Measurements from ENCODE around the gene ADAMTSL1. TPM values are rescaled to one million over a fixed set of nuclear protein-coding genes. Genes with fewer than 3 reads are reported as not detected.

The ADAMTSL1 gene
- total RNA-seq, 2 donors from 2014 or later: not detected

DNA sequence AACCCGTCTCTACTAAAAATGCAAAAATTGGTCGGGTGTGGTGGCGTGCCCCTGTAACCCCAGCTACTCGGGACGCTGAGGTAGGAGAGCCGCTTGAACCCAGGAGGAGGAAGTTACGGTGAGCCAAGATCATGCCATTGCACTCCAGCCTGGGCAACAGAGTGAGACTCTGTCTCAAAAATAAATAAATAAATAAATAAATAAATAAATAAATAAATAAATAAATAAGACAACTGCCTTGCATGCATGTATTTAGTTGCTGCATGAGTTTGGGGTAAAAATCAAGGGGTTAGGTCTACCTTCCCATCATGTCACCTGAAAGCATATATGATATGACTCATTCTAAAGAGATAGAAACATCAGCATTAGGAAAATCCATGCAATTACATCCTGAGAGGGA, 254.0 kb downstream of the ADAMTSL1 start:
- Mint-ChIP-seq H3K9me3 (no peaks in the 10 kb centered on the region), H3K4me1 (no peaks in the 10 kb centered on the region), H3K36me3 (ENCODE audit: low read depth) (no peaks in the 10 kb centered on the region), H3K27me3 (peaks cover 8% of the 10 kb centered on the region), H3K27ac (no peak overlapping the region), H3K4me3 (no peak overlapping the region)
- ATAC-seq (replicated peaks): no peak

DNA sequence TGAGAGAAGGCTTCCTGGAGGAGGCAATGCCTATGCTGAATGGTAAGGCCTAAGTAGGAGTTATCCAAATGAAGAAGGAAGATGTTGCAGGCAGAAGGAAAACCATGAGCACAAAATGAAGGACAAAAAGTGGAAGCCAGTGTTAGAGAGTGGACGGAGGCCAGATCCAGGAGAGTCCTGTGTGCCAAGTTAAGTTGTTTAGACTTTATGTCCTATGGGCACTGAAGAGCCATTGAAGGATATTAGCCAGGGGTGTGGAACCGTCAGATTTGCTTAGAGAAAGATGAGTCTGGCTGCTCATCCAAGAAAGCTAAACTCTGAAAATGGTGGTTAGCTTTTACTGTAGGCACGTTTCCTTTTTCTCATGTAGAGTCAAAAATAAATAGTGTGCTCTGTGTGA, 254.7 kb downstream of the ADAMTSL1 start:
- Mint-ChIP-seq H3K27me3 (peaks cover 8% of the 10 kb centered on the region), H3K4me3 (no peak overlapping the region)

DNA sequence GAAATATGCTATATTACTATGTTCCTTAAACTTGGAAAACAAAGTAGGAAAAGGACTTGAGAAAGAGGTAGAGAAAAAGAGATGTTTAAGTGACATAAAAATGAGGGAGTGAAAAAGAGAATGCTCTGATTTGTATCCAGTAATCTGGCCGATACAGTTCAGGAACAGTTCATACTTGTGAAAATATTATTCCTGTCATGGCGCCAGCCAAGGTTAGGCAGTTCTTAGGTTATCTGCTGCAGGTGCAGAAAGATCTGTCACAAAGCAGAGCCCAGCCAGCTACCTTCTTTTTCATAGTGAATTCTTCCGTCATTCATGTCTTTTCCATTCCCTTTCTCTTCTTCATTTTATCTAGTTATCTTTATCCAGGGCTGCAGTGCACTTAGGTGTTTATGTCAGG, 256.3 kb downstream of the ADAMTSL1 start:
- Mint-ChIP-seq H3K4me1 (no peaks in the 10 kb centered on the region), H3K4me3 (no peak overlapping the region), H3K36me3 (ENCODE audit: low read depth) (no peaks in the 10 kb centered on the region), H3K9me3 (no peaks in the 10 kb centered on the region), H3K27me3 (peaks cover 8% of the 10 kb centered on the region), H3K27ac (no peak overlapping the region)
- ATAC-seq (replicated peaks): no peak

More for the DNA sequence above, 254.7 kb downstream of the ADAMTSL1 start:
- Mint-ChIP-seq H3K36me3 (ENCODE audit: low read depth) (no peaks in the 10 kb centered on the region), H3K4me1 (no peaks in the 10 kb centered on the region), H3K27ac (no peak overlapping the region), H3K9me3 (no peaks in the 10 kb centered on the region)
- ATAC-seq (replicated peaks): no peak

DNA sequence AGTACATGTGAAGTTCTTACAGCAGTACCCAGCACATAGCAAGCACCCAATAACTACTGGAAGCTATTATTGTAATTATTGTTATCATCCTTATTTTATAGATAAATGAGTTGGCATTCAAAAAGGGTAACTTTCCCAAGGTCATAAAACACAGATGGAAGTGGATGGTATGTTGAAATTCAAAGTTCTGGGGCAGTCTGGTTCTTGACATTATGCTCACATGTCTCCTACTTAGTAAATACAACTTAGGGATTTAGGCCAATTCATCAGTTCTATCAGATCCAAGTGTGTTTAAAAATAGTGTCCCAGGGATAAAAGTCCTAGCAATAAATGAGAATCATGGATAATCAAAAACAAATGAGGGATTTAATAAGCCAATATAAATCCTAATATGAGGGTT, 265.2 kb downstream of the ADAMTSL1 start:
- no peaks in the 10 kb centered on the region for H3K9me3 Mint-ChIP-seq
- no peak for ATAC-seq (replicated peaks)
- H3K4me1 Mint-ChIP-seq: no peaks in the 10 kb centered on the region
- H3K27ac Mint-ChIP-seq: no peak overlapping the region
- no peaks in the 10 kb centered on the region for H3K36me3 Mint-ChIP-seq (ENCODE audit: low read depth)
- no peak overlapping the region for H3K4me3 Mint-ChIP-seq
- H3K27me3 Mint-ChIP-seq: peaks cover 4% of the 10 kb centered on the region

DNA sequence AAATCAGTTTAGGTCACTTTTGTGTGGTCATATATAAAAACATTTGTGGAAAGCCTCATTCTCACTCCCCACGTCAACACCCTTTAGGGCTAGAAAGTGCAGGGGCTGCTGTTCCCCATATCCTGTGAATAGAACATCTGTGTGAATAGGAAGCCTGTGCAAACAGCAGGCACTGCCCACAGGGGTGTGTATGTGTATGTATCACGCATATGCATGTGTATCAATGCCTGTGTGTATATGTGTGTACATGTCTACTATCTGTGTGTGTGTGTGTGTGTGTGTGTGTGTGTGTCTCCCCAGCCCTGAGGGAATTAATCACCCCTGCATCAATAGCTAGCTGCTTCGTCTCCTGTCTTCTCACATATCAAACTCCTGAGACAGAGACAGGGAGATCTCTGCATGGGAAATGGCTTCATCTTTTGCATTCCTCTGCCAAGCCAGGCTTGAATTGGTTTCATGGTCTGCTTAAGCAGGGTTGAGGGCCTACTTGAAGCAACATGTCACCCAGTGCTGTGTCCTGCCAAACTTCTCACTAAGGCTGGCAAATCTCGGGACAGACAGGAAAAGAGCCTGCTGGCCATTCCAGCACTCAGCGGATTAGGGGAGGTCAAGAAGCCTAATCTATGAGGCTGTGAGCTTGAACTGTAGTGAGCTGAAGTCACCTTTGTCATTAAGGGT, 265.8 kb downstream of the ADAMTSL1 start:
- H3K9me3 Mint-ChIP-seq: no peaks in the 10 kb centered on the region
- H3K4me3 Mint-ChIP-seq: no peak overlapping the region
- no peak overlapping the region for H3K27ac Mint-ChIP-seq
- H3K36me3 Mint-ChIP-seq (ENCODE audit: low read depth): no peaks in the 10 kb centered on the region
- no peaks in the 10 kb centered on the region for H3K4me1 Mint-ChIP-seq
- peaks cover 4% of the 10 kb centered on the region for H3K27me3 Mint-ChIP-seq
- no peak for ATAC-seq (replicated peaks)

DNA sequence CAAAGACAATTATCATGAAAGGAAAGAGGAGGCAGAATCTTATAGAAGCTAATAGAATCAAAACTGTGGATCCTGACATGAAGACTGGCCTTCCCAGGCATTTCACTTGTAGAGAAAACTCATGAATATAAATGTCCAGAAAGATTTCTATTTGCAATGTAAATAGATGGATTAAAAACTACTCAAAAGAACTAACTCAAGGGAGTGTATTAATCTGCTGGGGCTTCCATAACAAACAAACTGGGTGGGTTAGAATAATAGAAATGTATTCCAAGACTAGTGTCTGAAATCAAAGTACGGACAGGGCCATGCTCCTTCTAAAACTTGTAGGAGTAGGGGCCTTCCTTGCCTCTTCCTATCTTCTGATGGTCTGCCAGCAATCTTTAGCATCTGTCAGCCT, 267.4 kb downstream of the ADAMTSL1 start:
- Mint-ChIP-seq H3K9me3 (no peaks in the 10 kb centered on the region), H3K27ac (no peak overlapping the region), H3K27me3 (peaks cover 4% of the 10 kb centered on the region), H3K36me3 (ENCODE audit: low read depth) (no peaks in the 10 kb centered on the region), H3K4me1 (no peaks in the 10 kb centered on the region), H3K4me3 (no peak overlapping the region)
- ATAC-seq (replicated peaks): no peak

DNA sequence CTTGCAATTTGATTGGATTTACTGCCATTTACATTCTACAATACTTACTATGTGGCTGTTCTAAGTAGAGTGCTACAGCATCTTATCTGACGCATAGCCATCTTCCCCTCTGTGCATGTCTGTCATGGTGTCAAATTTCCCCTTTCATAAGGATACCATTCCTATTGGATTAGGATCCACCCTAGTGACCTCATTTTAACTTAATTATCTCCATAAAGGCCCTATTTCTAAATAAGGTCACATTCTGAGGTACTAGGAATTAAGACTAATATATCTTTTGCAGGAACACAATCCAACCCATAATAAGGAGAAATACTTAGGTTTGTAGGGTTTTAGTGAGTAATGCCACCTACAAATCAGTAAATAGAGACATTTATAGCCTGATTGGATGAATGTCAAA, 268.0 kb downstream of the ADAMTSL1 start:
- Mint-ChIP-seq H3K4me1 (no peaks in the 10 kb centered on the region), H3K9me3 (no peaks in the 10 kb centered on the region), H3K27ac (no peak overlapping the region), H3K4me3 (no peak overlapping the region), H3K27me3 (peaks cover 4% of the 10 kb centered on the region), H3K36me3 (ENCODE audit: low read depth) (no peaks in the 10 kb centered on the region)
- no peak for ATAC-seq (replicated peaks)

DNA sequence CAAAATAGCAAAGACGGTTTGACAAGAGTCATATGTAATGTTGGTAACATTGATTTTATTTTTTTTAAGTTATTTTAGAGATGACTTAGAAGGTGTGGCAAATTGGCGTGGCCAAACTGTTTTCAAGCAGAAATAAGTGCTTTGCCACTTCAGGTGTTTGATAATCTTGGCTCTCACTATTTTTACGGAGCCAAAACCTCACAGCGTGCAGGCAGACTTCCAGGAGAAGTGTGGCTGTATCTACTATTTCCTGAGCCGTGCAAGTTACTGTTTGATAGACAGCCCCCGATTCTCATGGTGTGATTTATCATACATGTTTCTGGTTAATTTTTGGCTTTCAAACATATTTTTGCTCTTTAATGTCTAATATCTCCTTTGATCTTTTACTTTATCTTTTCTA, 269.5 kb downstream of the ADAMTSL1 start:
- Mint-ChIP-seq H3K27ac (no peak overlapping the region), H3K9me3 (no peaks in the 10 kb centered on the region), H3K4me1 (no peaks in the 10 kb centered on the region), H3K4me3 (no peak overlapping the region), H3K36me3 (ENCODE audit: low read depth) (no peaks in the 10 kb centered on the region), H3K27me3 (peaks cover 4% of the 10 kb centered on the region)
- ATAC-seq (replicated peaks): no peak

DNA sequence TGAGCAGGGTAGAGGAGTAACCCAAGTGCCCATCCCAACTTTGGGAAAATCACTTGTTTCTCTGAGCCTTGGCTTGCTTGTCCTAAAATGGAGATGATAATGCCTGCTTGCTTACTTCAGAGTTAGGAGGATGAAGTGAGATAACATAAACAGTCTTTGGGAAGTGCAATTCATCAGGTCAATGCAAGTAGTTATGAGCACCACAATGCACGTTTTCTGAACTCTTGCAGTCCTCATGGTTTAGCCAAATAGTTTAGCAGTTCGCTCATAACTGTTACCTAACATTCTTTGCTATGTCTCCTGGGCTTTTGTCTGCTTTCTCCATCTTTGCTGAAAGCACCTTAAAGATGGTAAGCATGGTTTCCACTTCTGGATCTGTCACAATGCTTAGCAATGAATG, 270.0 kb downstream of the ADAMTSL1 start:
- Mint-ChIP-seq H3K27me3 (peaks cover 4% of the 10 kb centered on the region), H3K36me3 (ENCODE audit: low read depth) (no peaks in the 10 kb centered on the region), H3K4me1 (no peaks in the 10 kb centered on the region), H3K9me3 (no peaks in the 10 kb centered on the region), H3K4me3 (no peak overlapping the region), H3K27ac (no peak overlapping the region)
- no peak for ATAC-seq (replicated peaks)

DNA sequence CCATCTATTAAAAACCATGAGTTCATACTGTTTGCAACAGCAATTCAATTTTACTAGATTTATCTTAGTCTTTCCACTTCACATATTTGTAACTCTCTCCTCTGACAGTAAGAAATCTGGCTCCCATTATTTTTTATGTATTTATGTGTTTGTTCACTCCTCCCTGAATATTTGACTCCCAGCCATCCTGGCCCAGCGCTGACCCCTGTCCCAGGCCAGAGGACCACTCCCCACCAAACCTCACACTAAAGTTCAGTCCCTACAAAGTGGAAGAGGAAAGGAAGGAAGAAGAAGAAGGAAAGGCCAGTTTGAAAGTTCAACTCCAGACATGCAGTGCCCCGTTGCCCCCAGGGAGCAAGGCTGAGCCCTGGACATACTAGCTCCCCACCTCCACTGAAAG, 271.8 kb downstream of the ADAMTSL1 start:
- no peak overlapping the region for H3K27ac Mint-ChIP-seq
- H3K4me3 Mint-ChIP-seq: no peak overlapping the region
- ATAC-seq (replicated peaks): no peak
- no peaks in the 10 kb centered on the region for H3K9me3 Mint-ChIP-seq
- peaks cover 4% of the 10 kb centered on the region for H3K27me3 Mint-ChIP-seq
- no peaks in the 10 kb centered on the region for H3K36me3 Mint-ChIP-seq (ENCODE audit: low read depth)
- no peaks in the 10 kb centered on the region for H3K4me1 Mint-ChIP-seq

DNA sequence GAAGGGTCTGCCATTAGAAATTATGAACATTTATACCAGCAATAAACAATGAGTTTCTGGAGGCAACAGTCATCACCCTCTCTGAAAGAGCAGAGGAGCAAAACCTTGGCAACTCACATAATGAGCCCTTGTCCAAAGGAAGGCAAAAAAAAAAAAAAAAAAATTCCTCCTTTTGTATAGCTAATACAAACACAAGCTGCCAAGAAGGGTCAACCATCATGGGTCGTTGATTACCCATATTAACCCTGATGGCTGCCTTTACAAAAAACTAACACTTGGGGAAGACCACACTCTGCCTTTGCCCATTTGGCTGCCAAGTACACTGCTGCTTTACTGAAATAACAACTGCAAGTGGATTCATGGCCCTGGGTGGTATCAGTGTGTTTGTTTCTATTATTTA, 272.7 kb downstream of the ADAMTSL1 start:
- H3K27me3 Mint-ChIP-seq: peaks cover 4% of the 10 kb centered on the region
- H3K27ac Mint-ChIP-seq: no peak overlapping the region
- no peak overlapping the region for H3K4me3 Mint-ChIP-seq
- H3K36me3 Mint-ChIP-seq (ENCODE audit: low read depth): no peaks in the 10 kb centered on the region
- no peaks in the 10 kb centered on the region for H3K9me3 Mint-ChIP-seq
- ATAC-seq (replicated peaks): no peak
- H3K4me1 Mint-ChIP-seq: no peaks in the 10 kb centered on the region

DNA sequence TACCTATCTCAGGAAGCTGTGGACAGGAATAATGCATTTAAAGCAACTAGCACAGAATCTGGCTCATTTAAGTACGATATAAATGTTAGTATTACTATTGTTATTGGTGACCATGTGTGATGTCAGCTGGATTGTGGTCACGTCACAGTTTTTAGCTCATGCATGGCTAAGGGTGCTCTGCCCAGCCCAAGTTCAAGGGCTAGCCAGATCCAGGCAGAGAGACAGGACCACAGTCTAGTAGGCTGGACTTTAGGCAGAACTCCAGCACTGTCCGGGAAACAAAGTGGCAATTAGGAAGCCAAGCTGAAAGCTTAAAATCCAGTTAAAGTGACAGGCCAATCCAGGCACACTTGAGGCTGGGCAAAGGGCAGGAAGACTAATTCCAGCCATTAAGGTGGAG, 273.6 kb downstream of the ADAMTSL1 start:
- Mint-ChIP-seq H3K27me3 (peaks cover 2% of the 10 kb centered on the region), H3K4me1 (no peaks in the 10 kb centered on the region), H3K9me3 (no peaks in the 10 kb centered on the region), H3K36me3 (ENCODE audit: low read depth) (no peaks in the 10 kb centered on the region), H3K27ac (no peak overlapping the region), H3K4me3 (no peak overlapping the region)
- ATAC-seq (replicated peaks): no peak

DNA sequence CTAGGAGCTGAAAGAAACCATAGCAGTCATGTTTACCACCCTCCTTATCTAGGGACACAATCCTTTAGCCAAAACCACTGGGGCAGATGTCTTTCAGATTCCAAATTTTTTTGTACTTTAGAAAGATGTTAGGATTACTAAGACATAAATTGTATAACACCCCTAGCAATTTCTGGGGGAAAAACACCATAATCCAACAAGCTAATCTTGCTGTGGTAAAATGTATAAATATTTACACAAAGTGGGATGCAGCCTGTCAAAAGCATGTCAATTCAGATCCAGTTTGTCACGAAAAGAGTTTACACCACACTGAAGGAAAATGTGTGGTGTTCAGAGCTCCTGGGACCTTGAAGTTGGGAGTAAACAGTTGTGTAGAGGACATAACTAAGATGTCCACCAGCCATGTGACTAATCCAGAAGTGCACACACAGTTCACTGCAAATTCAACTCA, 274.3 kb downstream of the ADAMTSL1 start:
- Mint-ChIP-seq H3K4me1 (no peaks in the 10 kb centered on the region), H3K9me3 (no peaks in the 10 kb centered on the region), H3K4me3 (no peak overlapping the region), H3K27me3 (peaks cover 3% of the 10 kb centered on the region), H3K27ac (no peak overlapping the region), H3K36me3 (ENCODE audit: low read depth) (no peaks in the 10 kb centered on the region)
- ATAC-seq (replicated peaks): no peak

DNA sequence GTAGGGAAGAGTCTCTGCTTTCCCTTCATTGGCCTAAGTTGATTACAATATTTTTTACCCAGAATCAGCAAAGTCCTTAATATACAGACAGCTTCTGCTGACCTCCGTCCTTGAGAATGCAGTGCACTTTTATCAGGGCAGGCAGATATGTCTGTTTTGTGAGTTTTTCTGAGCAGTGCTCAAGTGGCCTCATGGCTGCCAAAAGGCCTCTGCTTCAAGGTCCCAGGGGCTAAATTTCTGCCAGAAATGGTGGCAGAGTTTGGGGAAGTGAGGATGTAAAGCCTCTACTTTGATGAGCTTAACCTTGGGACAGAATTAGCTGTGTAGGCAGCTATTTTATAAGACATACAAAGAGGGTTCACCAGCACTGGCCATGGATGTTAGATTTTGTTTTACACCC, 275.8 kb downstream of the ADAMTSL1 start:
- H3K4me1 Mint-ChIP-seq: no peaks in the 10 kb centered on the region
- no peak overlapping the region for H3K4me3 Mint-ChIP-seq
- no peaks in the 10 kb centered on the region for H3K36me3 Mint-ChIP-seq (ENCODE audit: low read depth)
- no peak overlapping the region for H3K27ac Mint-ChIP-seq
- no peaks in the 10 kb centered on the region for H3K9me3 Mint-ChIP-seq
- peaks cover 3% of the 10 kb centered on the region for H3K27me3 Mint-ChIP-seq
- no peak for ATAC-seq (replicated peaks)

DNA sequence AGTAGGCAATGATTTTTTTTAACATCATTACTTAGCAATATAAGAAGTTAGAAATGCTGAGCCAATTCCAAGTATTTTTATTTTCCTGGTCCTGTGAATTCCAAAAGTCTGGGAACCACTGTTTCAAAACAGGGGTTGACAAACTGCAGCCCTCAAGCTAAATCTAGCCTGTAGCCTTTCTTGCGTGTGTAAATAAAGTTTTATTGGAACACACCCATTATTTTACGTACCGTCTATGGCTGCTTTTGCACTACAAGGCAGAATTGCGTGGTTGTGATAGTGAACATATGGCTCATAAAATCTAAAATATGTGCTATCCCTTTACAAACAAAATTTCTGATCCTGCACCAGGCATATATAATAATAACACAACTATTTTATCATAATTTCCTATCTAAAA, 280.0 kb downstream of the ADAMTSL1 start:
- Mint-ChIP-seq H3K36me3 (ENCODE audit: low read depth) (no peaks in the 10 kb centered on the region), H3K4me1 (no peaks in the 10 kb centered on the region), H3K9me3 (no peaks in the 10 kb centered on the region), H3K4me3 (no peak overlapping the region), H3K27me3 (peaks cover 7% of the 10 kb centered on the region), H3K27ac (no peak overlapping the region)
- no peak for ATAC-seq (replicated peaks)

DNA sequence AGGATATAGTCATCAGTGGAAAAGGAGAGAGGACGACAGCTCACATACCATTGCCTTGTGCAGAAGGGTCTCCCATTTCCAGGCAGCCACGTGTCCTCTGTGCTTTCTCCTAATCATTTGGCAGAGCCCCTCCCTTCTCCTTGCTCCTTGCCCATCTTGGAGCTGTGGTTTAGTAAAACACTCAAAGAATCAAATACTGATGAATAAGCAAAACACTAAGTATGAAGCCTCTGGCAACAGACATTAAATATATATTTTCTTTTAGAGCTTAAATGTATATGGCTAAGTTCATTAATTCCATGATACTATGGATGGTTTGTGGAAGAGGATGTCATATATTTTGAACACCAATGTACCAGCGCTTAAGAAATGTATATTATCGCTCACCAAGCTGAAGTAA, 280.6 kb downstream of the ADAMTSL1 start:
- H3K27ac Mint-ChIP-seq: no peak overlapping the region
- no peaks in the 10 kb centered on the region for H3K36me3 Mint-ChIP-seq (ENCODE audit: low read depth)
- H3K27me3 Mint-ChIP-seq: peaks cover 7% of the 10 kb centered on the region
- H3K4me3 Mint-ChIP-seq: no peak overlapping the region
- ATAC-seq (replicated peaks): no peak
- no peaks in the 10 kb centered on the region for H3K4me1 Mint-ChIP-seq
- H3K9me3 Mint-ChIP-seq: no peaks in the 10 kb centered on the region
